Measurements from ENCODE around the gene CWC27.
A peak's percentile ranks its signal among the peaks of the same experiment; 100 is the strongest.

Gene CWC27

GRCh38 chr5:65032250-65032649 is 263.5 kb downstream of the CWC27 start:
- no peak overlapping the region for H3K4me3 ChIP-seq (ENCODE audit: low read length)
- DNase-seq (ENCODE audit: low read depth), result peak; percentile 84
- TF ChIP-seq, protein P1, sequence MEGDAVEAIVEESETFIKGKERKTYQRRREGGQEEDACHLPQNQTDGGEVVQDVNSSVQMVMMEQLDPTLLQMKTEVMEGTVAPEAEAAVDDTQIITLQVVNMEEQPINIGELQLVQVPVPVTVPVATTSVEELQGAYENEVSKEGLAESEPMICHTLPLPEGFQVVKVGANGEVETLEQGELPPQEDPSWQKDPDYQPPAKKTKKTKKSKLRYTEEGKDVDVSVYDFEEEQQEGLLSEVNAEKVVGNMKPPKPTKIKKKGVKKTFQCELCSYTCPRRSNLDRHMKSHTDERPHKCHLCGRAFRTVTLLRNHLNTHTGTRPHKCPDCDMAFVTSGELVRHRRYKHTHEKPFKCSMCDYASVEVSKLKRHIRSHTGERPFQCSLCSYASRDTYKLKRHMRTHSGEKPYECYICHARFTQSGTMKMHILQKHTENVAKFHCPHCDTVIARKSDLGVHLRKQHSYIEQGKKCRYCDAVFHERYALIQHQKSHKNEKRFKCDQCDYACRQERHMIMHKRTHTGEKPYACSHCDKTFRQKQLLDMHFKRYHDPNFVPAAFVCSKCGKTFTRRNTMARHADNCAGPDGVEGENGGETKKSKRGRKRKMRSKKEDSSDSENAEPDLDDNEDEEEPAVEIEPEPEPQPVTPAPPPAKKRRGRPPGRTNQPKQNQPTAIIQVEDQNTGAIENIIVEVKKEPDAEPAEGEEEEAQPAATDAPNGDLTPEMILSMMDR (IDR thresholded peaks at IDR 0.05; ENCODE audit: insufficient read depth, low read depth, low read length, missing control alignments), result no peak

- no peak for DNase-seq (ENCODE audit: low read depth)
- no peak overlapping the region for H3K4me3 ChIP-seq (ENCODE audit: low read length)
- TF ChIP-seq, protein P1 (IDR thresholded peaks at IDR 0.05; ENCODE audit: insufficient read depth, low read depth, low read length, missing control alignments), result no peak
Observed at GRCh38 chr5:65034029-65034812, 265.5 kb downstream of the CWC27 start.

GRCh38 chr5:65034813-65035209 is 266.1 kb downstream of the CWC27 start:
- DNase-seq (ENCODE audit: low read depth), result no peak
- peak overlapping the region; percentile 57 for H3K4me3 ChIP-seq (ENCODE audit: low read length)
- TF ChIP-seq, protein P1 (IDR thresholded peaks at IDR 0.05; ENCODE audit: insufficient read depth, low read depth, low read length, missing control alignments), result no peak

GRCh38 chr5:65035211-65036206 is 266.8 kb downstream of the CWC27 start:
- TF ChIP-seq, protein P1 (IDR thresholded peaks at IDR 0.05; ENCODE audit: insufficient read depth, low read depth, low read length, missing control alignments), result no peak
- peak overlapping the region; percentile 57 for H3K4me3 ChIP-seq (ENCODE audit: low read length)
- peak; percentile 91 for DNase-seq (ENCODE audit: low read depth)

- TF ChIP-seq, protein P1 (IDR thresholded peaks at IDR 0.05; ENCODE audit: insufficient read depth, low read depth, low read length, missing control alignments), result peak; percentile 45
- DNase-seq (ENCODE audit: low read depth), result peak; percentile 45
Observed at GRCh38 chr5:65037831-65038815, 269.4 kb downstream of the CWC27 start.

More at GRCh38 chr5:65037831-65038815, 269.4 kb downstream of the CWC27 start:
- H3K4me3 ChIP-seq (ENCODE audit: low read length), result no peak overlapping the region

Data from epithelial cell of esophagus (primary cell).